GM12878 (cell line): ENCODE data around the gene THRB. TPM values are rescaled to one million over a fixed set of nuclear protein-coding genes. Genes with fewer than 3 reads are reported as not detected.

Source experiments
- ATAC-seq: fragments of 200-7000 bp; cut with Tn5 transposase; 3 replicates; pipeline ENCODE4 v1.9.1; 2020; ENCODE audit warnings: mild to moderate bottlenecking, moderate library complexity
- BruUV-seq: library from RNA; stranded (reverse); fragments of 400-500 nt; replicated peaks from 2 replicates; lab custom pipeline; 2021; lab: Mats Ljungman, UMichigan
- CTCF ChIA-PET: fragments of 300-600 bp; sonication (Branson Sonifier 250); formaldehyde crosslinking; extraction: SDS; loops from one replicate; lab custom pipeline; 2021; ENCODE audit warnings: inconsistent platforms; lab: Yijun Ruan, JAX
- POLR2A ChIA-PET: fragments of 350-600 bp; formaldehyde crosslinking; extraction: SDS; loops from one replicate; lab custom pipeline; 2021; ENCODE audit warnings: inconsistent platforms; lab: Charles Lee
- RAD21 ChIA-PET: fragments of 300-600 bp; sonication (Branson Sonifier 250); formaldehyde crosslinking; loops from one replicate; lab custom pipeline; 2023; ENCODE audit warnings: antibody characterized with exemption; ENCODE audit not compliant: unreplicated experiment; lab: Charles Lee
- SMC1A ChIA-PET: fragments of 300-600 bp; sonication (Branson Sonifier 250); formaldehyde crosslinking; loops from one replicate; lab custom pipeline; 2023; ENCODE audit not compliant: unreplicated experiment, uncharacterized antibody; lab: Charles Lee
- DNase-seq: peaks from one replicate; pipeline ENCODE4 v3.0.0-alpha.2; 2011; ENCODE audit warnings: low read depth, low spot score
- FAIRE-seq: peaks from 3 replicates; lab custom pipeline; 2011; peaks lifted over from hg19 to GRCh38; lab: Jason Lieb, UNC
- H2AFZ ChIP-seq: 2 replicates; pipeline ENCODE4 v1.6.0; 2011; ENCODE audit warnings: low read depth, low read length, control low read depth; ENCODE audit not compliant: control insufficient read depth
- H3K27ac ChIP-seq: 2 replicates; pipeline ENCODE4 v1.5.1; 2011; ENCODE audit warnings: control low read depth; ENCODE audit not compliant: control insufficient read depth, insufficient read depth
- H3K27me3 ChIP-seq, 2 experiments: replicated peaks in 1 of 2; 2 replicates each; pipeline versions ENCODE4 v1.6.0 to v1.6.1; 2011; ENCODE audit warnings: low read length in 1 of 2; ENCODE audit not compliant: control insufficient read depth in 2 of 2, insufficient read depth in 2 of 2
- H3K36me3 ChIP-seq, 2 experiments: 2 replicates each; pipeline ENCODE4 v1.5.1; 2011; ENCODE audit warnings: low read length in 1 of 2; ENCODE audit not compliant: control insufficient read depth in 2 of 2, insufficient read depth in 2 of 2
- H3K4me1 ChIP-seq: 2 replicates; pipeline ENCODE4 v1.6.1; 2011; ENCODE audit warnings: mild to moderate bottlenecking, low read length, moderate library complexity, mixed read lengths; ENCODE audit not compliant: control insufficient read depth, insufficient read depth
- H3K4me2 ChIP-seq: 2 replicates; pipeline ENCODE4 v1.6.0; 2011; ENCODE audit warnings: control low read depth; ENCODE audit not compliant: control insufficient read depth, insufficient read depth
- H3K4me3 ChIP-seq: fragments of 200-600 bp; sonication (generic); 2 replicates; pipeline ENCODE4 v1.5.1; 2016
- H3K79me2 ChIP-seq: 2 replicates; pipeline ENCODE4 v1.6.0; 2011; ENCODE audit warnings: low read length; ENCODE audit not compliant: control insufficient read depth, insufficient read depth
- H3K9ac ChIP-seq: 2 replicates; pipeline ENCODE4 v1.8.0; 2011; ENCODE audit warnings: low read length, control low read depth, mixed read lengths; ENCODE audit not compliant: control insufficient read depth, insufficient read depth
- H3K9me3 ChIP-seq: replicated peaks from 3 replicates; pipeline ENCODE4 v1.5.1; 2011; ENCODE audit warnings: mild to moderate bottlenecking, low read length; ENCODE audit not compliant: control insufficient read depth, insufficient read depth
- H4K20me1 ChIP-seq: 2 replicates; pipeline ENCODE4 v1.6.0; 2011; ENCODE audit not compliant: control insufficient read depth, insufficient read depth
- BHLHE40 ChIP-seq, 2 experiments: fragments of 450-650 bp in 1 of 2; IDR thresholded peaks; 2 replicates each; pipeline ENCODE4 v1.6.1; 2011 to 2017; ENCODE audit warnings: low read depth in 2 of 2, borderline replicate concordance in 1 of 2, improper control_type of control experiment in 1 of 2, low read length in 1 of 2, mild to moderate bottlenecking in 1 of 2
- CREB1 ChIP-seq: IDR thresholded peaks from 2 replicates; pipeline ENCODE4 v1.6.1; 2012; ENCODE audit warnings: low read depth, mild to moderate bottlenecking, inconsistent platforms
- LARP7 ChIP-seq: fragments of 450-650 bp; IDR thresholded peaks from 2 replicates; pipeline ENCODE4 v1.6.1; 2017; ENCODE audit warnings: mild to moderate bottlenecking
- MEF2A ChIP-seq: IDR thresholded peaks from 2 replicates; pipeline ENCODE4 v1.6.1; 2011; ENCODE audit warnings: low read depth, mild to moderate bottlenecking, low read length, moderate library complexity; ENCODE audit not compliant: insufficient read depth
- NFIC ChIP-seq: IDR thresholded peaks from 2 replicates; pipeline ENCODE4 v1.6.1; 2012; ENCODE audit warnings: low read depth, mild to moderate bottlenecking, inconsistent platforms, low read length, moderate library complexity
- PBX3 ChIP-seq: IDR thresholded peaks from 2 replicates; pipeline ENCODE4 v1.6.1; 2011; ENCODE audit warnings: mild to moderate bottlenecking, low read depth, low read length, moderate library complexity; ENCODE audit not compliant: insufficient replicate concordance
- POU2F2 ChIP-seq: IDR thresholded peaks from 3 replicates; pipeline ENCODE4 v1.6.1; 2011; ENCODE audit warnings: low read depth, mild to moderate bottlenecking, low read length, borderline replicate concordance
- PRDM15 ChIP-seq: fragments of 450-650 bp; formaldehyde crosslinking; IDR thresholded peaks from 2 replicates; pipeline ENCODE4 v1.4.0; 2020; ENCODE audit warnings: mild to moderate bottlenecking, moderate library complexity
- RELB ChIP-seq: fragments of 450-650 bp; IDR thresholded peaks from 2 replicates; pipeline ENCODE4 v1.6.1; 2017; ENCODE audit warnings: low read depth, mild to moderate bottlenecking, moderate library complexity
- YBX1 ChIP-seq: fragments of 450-650 bp; IDR thresholded peaks from 2 replicates; pipeline ENCODE4 v1.6.1; 2016; ENCODE audit warnings: antibody characterized with exemption
- WGBS: methylation state at CpG from one replicate; pipeline ENCODE4 v1.1.6; 2016; ENCODE audit warnings: low lambda C conversion rate; ENCODE audit not compliant: insufficient replicate concordance, insufficient coverage; ENCODE audit errors: missing lambda C conversion rate; 5-methylcytosine and 5-hydroxymethylcytosine counted together
- in situ Hi-C: fragments of 300-500 bp; cut with MboI; formaldehyde crosslinking; loops from 9 replicates; pipeline ENCODE4 v1.14.3; 2018; ENCODE audit warnings: mixed read lengths
- intact Hi-C: fragments of 100-400 bp; cut with micrococcal nuclease; formaldehyde crosslinking; loops from one replicate; pipeline ENCODE4 v1.14.2; 2022; ENCODE audit not compliant: unreplicated experiment
- polyA plus RNA-seq, 11 experiments: library from polyadenylated mRNA; depleted of rRNA in 4 of 11; unstranded in 6 of 11; stranded (reverse) in 5 of 11; fragments of >200 nt; fragmentation: Nextera tagmentation in 4 of 11; fragmentation: Illumina TruSeq in 1 of 11; extraction: Ambion mirVana in 4 of 11; extraction: Trizol in 1 of 11; gene quantifications; 1 replicate in 1 of 11; 2 replicates in 10 of 11; pipeline versions ENCODE4 v1.2.1 to v1.2.3, GENCODE V29; 2011 to 2016; ENCODE audit warnings: inconsistent platforms in 2 of 11, missing spikeins in 2 of 11, low read depth in 1 of 11
- total RNA-seq, 4 experiments: library from RNA; depleted of rRNA in 3 of 4; stranded (reverse); fragments of >200 nt in 3 of 4; fragmentation: Illumina TruSeq in 1 of 4; extraction: Trizol in 1 of 4; gene quantifications; 2 replicates each; pipeline versions ENCODE4 v1.2.1 to v1.2.3, GENCODE V29; 2013 to 2021
- TF ChIP-seq, protein P1 (sequence below): IDR thresholded peaks from 2 replicates; pipeline ENCODE4 v1.6.1; 2011; ENCODE audit warnings: low read depth, mild to moderate bottlenecking, low read length, moderate library complexity, borderline replicate concordance; ENCODE audit errors: extremely low read depth
- TF ChIP-seq, protein P2 (sequence below): IDR thresholded peaks from 2 replicates; pipeline ENCODE4 v1.6.1; 2011; ENCODE audit warnings: borderline replicate concordance, low read depth, mild to moderate bottlenecking, moderate library complexity, low read length; ENCODE audit not compliant: insufficient read depth, poor library complexity, severe bottlenecking
- TF ChIP-seq, protein P3 (sequence below): fragments of 150-350 bp; IDR thresholded peaks from 2 replicates; pipeline ENCODE4 v1.6.1; 2014; ENCODE audit warnings: mild to moderate bottlenecking, low read depth, low read length

The THRB gene
- total and polyA plus RNA-seq, 10 of the 15 experiments (the other 5 are each of a cell fraction or from before 2014, with no cell fraction given) = 0.05 TPM; not detected in 9

GRCh38 chr3:24264011-24264410, 230.6 kb downstream of the THRB start:
- no peaks in the 10 kb centered on the region for H3K36me3 ChIP-seq
- DNase-seq (no peak), FAIRE-seq (no peak), ATAC-seq (no peak)
- H3K4me2 ChIP-seq = no peak overlapping the region
- no peak overlapping the region for H3K4me3 ChIP-seq
- ChIA-PET SMC1A (interaction anchor here (1.0 to 1.4 kb wide), 3 partner anchors 16 to 264 kb away, joined by 3 to 7 read pairs (median 3); no protein-coding TSS in a partner anchor), RAD21 (no interaction called here), CTCF (interaction anchor here (0.8 to 2.9 kb wide), 10 partner anchors 9 to 430 kb away, joined by 3 to 13 read pairs (median 6); no protein-coding TSS in a partner anchor), POLR2A (no interaction called here)
- H3K27ac ChIP-seq = no peak overlapping the region
- intact Hi-C loops (loop anchor here (5.0 to 10.0 kb wide), 2 partner anchors 381 to 418 kb away; no protein-coding TSS in a partner anchor), in situ Hi-C loops (no loop called here)
- no peaks in the 10 kb centered on the region for H3K27me3 ChIP-seq
- H3K9me3 ChIP-seq = no peaks in the 10 kb centered on the region
- no peaks in the 10 kb centered on the region for H3K79me2 ChIP-seq
- WGBS = 87% methylated on average over 1 of the region's 1 CpG
- H4K20me1 ChIP-seq = no peaks in the 10 kb centered on the region
- H3K4me1 ChIP-seq = no peaks in the 10 kb centered on the region
- H2AFZ ChIP-seq = no peak overlapping the region
- no TSS peak for BruUV-seq
- no peak overlapping the region for H3K9ac ChIP-seq
- no peak for TF ChIP-seq RELB
- TF ChIP-seq PRDM15 (CRISPR knock-in tag) = no peak
- TF ChIP-seq, protein P1, sequence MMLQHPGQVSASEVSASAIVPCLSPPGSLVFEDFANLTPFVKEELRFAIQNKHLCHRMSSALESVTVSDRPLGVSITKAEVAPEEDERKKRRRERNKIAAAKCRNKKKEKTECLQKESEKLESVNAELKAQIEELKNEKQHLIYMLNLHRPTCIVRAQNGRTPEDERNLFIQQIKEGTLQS = no peak
- no peak for TF ChIP-seq MEF2A
- no peak for TF ChIP-seq BHLHE40 (IDR thresholded peaks at IDR 0.05; ENCODE audit: borderline replicate concordance in 1 of 2, low read depth in 2 of 2, low read length in 1 of 2)
- TF ChIP-seq POU2F2 = no peak
- TF ChIP-seq NFIC = no peak
- no peak for TF ChIP-seq YBX1
- TF ChIP-seq CREB1 = no peak
- TF ChIP-seq, protein P2, sequence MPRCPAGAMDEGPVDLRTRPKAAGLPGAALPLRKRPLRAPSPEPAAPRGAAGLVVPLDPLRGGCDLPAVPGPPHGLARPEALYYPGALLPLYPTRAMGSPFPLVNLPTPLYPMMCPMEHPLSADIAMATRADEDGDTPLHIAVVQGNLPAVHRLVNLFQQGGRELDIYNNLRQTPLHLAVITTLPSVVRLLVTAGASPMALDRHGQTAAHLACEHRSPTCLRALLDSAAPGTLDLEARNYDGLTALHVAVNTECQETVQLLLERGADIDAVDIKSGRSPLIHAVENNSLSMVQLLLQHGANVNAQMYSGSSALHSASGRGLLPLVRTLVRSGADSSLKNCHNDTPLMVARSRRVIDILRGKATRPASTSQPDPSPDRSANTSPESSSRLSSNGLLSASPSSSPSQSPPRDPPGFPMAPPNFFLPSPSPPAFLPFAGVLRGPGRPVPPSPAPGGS = no peak
- TF ChIP-seq, protein P3, sequence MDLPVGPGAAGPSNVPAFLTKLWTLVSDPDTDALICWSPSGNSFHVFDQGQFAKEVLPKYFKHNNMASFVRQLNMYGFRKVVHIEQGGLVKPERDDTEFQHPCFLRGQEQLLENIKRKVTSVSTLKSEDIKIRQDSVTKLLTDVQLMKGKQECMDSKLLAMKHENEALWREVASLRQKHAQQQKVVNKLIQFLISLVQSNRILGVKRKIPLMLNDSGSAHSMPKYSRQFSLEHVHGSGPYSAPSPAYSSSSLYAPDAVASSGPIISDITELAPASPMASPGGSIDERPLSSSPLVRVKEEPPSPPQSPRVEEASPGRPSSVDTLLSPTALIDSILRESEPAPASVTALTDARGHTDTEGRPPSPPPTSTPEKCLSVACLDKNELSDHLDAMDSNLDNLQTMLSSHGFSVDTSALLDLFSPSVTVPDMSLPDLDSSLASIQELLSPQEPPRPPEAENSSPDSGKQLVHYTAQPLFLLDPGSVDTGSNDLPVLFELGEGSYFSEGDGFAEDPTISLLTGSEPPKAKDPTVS = no peak
- TF ChIP-seq PBX3 = no peak
- no peak for TF ChIP-seq LARP7
